Mammary epithelial cell (primary cell): ENCODE measurements around the gene YWHAE.

Experiments
- CTCF ChIP-seq, 2 donors: IDR thresholded peaks in 1 of 2; conservative IDR thresholded peaks in 1 of 2; 2 replicates each; pipeline ENCODE4 v1.5.1; 2011 to 2012; ENCODE audit warnings: inconsistent platforms in 2 of 2, low read length in 2 of 2, mild to moderate bottlenecking in 2 of 2, control low read depth in 1 of 2, low read depth in 1 of 2; ENCODE audit not compliant: insufficient read depth in 1 of 2; ENCODE audit errors: extremely low read depth in 1 of 2
- EZH2 ChIP-seq: IDR thresholded peaks from 2 replicates; pipeline ENCODE4 v1.6.1; 2012; ENCODE audit warnings: low read length, inconsistent platforms, borderline replicate concordance

- TF ChIP-seq CTCF (conservative IDR thresholded peaks at IDR 0.05 in 1 of 2, IDR thresholded peaks at IDR 0.05 in 1 of 2; ENCODE audit: extremely low read depth in 1 of 2, insufficient read depth in 1 of 2, low read depth in 1 of 2, low read length in 2 of 2) (no peak), EZH2 (no peak)
Observed at GRCh38 chr17:1328437-1328836, 71.6 kb downstream of the YWHAE start.
